ENCODE data around the gene SH2D1A.
"Not testable (repeated sequence)": the region's sequence is repeated elsewhere in the genome, so short reads cannot be mapped to it uniquely, and the experiment has no call there.

Gene SH2D1A

DNA sequence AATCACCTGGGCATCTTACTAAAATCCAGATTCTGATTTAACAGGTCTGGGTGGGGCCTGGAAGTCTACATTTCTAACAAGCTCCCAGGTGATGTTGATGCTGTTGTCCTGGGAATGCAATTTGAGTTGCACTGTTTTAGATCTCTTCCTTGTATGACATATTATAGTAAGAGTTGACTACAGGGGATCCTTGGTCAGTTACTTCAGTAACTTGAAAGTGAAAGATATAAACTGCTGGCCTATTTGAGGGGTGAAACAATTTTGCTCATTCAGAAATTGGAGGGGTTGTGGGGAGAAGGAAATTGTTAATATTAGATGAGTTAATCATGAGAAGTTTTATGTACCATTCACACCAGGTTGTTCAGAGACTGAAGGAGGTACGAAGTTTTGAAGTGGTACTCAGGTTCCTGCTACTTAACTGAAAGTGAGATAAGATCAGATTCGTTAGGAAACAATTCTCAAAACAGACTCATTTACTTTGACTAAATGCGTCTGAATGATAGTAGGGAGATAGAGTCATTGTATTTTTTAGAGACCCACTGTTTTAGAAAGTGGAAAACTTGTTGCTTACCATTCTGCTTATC is 12.5 kb downstream of the SH2D1A start:
- DNase-seq: no peak

DNA sequence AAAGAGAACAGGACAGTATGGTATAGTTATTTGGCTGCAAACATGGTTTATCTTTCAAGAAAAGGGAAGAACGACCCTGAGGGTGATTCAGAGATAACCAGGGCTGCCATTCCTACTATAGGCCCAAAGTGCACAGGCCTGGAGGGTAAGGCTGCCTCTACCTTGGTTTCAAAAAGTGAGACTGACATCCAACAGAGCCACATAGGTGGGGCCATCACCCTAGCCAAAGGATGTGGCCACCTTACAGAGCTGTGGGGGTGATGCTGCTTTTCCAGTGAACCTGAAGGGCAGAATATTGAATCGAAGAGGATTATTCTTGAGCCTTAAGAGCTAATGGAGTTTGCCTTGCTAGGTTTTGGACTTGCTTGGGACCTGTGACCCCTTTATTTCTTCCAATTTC is 15.7 kb downstream of the SH2D1A start:
- no peak for DNase-seq

DNA sequence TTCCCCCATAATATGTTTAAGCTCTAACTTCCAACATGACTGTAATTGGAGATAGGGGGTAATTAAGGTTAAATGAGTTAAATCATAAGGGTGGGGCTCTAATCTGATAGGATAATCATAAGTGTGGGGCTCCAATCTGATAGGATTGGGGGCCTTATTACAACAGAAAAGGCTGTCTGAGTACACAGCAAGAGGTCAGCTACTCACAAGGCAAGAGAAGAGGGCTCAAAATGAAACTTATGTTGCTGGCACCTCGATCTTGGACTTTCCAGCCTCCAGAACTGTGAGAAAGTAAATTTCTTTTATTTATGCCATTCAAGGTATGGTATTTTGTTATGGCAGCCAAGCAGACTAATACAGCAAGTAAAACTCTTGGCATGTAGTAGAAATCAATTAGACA is 16.4 kb downstream of the SH2D1A start:
- no peak for DNase-seq

DNA sequence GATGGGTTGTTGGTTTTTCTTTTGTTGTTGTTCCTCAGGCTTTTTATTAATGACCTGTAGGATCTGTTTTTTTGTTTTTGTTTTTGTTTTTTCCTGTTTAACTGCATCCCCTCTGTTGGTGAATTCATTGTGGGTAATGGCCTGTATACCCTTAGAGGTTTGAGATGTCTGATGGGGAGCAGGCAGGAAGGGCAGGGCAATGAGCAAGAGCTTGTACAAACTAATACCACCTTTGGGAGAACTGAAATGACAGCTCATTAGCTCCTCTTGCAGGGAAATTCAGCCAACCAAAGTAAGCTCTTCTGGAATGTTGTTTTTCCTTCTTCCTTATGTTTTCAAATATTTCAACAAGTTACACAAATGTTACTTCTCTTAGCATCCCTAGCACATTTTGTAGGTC is 23.4 kb downstream of the SH2D1A start:
- no peak for DNase-seq

DNA sequence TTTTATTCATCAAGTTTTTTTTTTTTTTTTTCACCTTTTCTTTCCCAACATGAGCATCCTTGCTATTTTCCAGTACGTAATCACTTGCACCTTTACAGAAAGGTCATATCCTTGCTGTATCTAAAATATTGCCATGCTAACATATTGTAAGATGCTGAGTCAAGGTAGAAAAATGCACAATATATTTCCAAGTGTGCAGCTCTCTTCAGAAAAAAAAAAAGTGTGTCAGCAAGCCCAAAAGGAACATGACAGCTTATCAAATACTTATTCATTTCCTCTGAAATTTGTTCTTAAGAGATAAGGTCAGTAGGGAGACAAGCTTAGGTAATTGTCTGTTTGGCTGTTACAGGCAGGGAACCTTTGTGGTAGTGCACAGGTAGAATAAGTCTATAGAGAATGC is 27.0 kb downstream of the SH2D1A start:
- no peak for DNase-seq

DNA sequence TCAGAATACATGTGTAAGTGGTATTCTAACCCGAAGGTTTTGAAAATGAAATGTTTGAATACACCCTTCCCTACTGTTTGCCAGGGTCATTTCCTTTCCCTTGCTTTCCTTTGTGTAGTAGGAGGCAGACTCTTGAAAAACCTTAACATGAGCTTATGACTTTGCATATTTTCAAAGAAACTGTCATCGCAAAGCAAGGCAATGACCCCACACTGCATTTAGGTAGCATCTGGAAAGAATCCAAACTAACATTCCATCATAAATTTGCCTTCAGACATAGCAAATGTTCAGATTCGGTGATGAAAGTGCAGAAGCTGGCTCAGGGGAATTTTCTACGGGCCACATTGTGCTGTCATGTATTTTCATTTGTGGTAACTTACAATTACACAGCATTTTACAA is 32.3 kb downstream of the SH2D1A start:
- no peak for DNase-seq

DNA sequence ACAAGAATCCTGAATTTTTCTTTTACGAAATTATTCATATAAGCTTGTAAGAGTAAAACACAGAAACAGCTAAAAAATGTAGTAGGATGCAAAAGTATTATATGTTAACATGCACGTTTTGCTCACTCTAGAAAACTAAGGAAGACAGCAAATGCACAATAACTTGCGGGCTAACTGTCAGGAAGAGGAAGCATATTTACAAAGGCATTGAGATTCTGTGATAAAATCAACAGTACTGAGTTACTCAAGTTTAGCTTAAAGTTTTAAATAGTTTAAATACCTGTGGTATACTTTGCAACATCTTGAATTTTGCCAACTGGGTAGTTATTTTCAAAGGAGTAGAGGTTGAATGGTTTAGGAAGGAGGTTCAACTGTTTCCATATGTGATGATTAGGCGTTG is 37.0 kb downstream of the SH2D1A start:
- DNase-seq: no peak

DNA sequence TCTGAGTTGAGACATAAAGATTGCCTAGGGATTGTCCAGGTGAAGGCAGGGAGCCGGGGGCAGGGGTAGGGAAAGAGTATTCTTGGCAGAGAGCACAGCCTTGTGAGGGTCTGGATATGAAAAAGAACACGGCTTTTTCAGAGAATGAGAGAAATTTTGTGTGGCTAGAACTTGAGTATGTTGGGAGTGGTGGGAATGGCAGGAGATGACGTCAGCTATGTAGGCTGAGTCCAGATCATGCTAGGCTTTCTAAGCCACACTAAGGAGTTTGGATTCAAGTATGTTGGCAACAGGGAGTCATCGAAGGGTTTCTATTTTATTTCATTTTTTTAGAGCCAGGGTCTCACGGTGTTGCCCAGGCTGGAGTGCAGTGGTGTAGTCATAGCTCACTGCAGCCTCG is 40.0 kb downstream of the SH2D1A start:
- no peak for DNase-seq

DNA sequence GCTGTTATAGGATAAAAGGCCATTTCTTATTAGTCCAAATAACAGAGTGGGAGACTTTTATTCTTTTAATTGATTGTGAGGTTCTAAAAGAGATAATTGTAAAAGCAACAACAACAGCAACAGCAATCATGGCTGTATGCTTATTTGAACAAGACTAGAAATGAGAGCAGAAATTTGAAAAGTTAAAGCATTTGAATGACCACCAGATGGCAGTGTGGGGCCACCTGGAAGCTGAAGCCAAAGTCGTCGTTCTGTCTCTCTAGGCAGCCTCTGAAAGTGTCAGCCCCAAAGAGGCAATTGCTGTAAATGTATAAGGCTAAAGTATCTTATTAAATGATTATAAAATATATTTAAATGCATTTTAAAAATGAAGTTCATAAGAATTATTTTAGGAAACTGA is 42.2 kb downstream of the SH2D1A start:
- peak; percentile 33 for DNase-seq

DNA sequence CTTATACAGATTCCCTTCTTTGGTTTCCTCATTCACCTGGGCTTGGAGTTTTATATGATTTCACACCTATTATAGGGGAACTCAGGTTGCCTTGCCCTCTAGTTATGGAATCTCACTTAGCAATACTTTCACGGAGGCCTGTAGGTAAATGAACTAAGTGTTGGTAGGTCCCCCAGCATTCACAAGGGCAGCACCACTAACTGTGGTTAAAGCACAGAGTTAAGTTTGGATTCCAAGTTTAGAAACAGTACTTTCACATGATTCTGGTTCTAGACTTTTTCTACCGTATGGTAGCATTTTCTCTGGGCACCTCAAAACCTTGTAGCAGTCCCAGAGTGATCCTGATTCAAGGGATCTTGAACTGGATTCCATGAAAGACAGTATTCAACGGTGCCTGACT is 46.4 kb downstream of the SH2D1A start:
- DNase-seq: no peak

DNA sequence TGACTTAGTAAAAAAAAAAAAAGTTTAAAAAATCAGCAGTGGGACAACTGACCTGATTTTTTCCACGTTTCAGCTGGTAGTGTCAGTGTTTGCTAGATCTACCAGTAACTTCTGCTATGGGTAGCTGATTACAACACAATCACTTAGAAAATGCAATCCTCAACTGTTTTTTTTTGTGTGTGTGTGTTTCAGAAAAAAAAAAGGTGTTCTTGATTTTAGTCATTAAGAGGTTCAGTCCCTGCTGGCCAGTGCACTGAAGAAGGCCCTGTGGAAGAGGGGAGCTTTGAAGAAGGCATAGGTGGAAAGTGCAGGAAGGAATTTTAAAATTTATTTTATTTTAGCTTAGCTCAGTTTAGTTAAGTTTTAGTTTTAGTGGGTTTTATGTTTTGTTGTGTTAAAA is 46.9 kb downstream of the SH2D1A start:
- DNase-seq: no peak

DNA sequence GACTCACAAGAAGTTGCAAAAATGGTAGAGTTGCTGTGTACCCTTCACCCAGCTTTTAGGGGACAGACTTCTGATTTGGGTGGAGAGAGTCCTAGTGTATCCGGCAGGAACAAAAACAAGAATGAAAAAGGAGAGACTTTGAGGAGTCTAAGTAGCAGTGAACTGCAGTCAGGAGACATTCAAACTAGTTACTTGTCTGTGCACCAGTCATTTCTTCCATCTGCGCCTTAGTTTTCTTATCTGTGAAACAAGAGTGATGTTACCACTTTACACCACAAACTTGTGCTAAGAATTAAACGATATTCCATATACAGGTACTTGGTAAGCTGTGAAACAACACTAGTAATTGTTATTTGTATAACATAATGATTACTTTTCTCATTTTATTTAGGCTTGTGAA is 47.3 kb downstream of the SH2D1A start:
- DNase-seq: no peak

DNA sequence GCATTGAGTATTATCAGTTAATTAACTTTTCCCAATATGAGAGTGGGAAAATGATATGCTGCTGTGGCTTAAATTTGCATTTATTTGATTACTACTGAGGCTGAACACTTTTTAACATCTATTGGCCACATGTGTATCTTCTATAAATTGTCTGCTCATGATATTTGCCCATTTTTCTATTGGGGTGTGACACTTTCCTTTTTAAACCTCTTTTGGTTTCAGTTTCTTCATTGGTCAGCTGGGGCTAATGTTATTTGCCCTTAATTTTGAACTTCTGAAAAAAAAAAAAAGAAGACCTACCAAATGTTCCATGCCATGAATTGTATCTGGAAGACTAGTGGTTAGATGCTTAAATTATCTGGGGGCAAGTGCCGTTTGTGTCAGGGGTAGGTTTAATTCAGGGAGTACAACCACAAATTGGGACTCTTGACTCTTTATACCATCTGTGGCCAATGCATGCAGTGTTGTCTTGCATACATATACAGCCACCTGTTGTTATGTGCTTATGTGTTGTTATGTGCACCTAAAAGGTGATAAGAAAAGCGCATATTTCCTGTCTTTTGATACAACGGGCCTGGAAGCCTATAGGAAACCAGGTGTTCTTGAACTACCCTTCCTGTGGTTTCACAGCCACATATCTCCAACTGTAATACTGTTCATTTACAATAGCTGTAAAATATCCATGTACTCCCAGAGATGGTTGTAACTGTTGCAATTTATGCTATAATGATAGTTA is 49.0 kb downstream of the SH2D1A start:
- DNase-seq: no peak

DNA sequence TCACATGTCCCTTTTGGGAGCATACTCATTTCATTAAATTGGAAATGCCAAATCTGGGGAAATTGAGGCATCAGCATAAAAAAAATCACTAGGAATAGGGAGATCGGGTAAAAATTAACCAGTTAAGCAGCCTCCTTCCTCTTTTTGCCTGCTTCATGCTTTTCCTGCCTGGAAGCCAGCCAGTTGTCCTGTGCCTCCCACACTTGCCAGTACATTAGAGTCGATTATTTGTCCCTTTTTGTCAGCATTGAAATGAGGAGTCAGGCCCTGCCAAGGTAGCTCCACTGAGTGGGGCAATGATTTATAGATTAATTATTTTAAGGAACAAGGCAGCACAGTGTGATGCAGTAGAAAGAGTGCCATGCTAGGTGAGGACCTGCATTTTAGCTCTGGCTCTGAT is 55.3 kb downstream of the SH2D1A start:
- no peak for DNase-seq

DNA sequence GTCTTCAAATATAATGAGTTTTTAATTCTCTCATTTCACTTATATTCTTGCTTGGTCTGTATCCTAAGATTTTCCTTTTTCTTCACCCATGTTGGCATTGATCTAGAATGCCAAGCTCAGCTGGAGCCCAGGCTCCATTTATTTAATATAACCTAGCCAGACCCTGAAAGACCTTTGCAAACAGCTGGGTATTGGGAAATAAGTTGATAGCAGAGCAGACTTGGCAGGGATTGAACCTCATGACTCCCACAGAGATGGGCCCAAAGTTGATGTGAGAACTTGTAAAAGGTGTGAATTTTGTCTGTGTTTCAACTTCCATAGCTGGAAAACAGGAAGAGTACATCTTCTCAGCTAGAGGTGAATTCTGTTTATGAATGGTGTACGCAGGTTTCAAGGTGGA is 59.5 kb downstream of the SH2D1A start:
- DNase-seq: no peak

DNA sequence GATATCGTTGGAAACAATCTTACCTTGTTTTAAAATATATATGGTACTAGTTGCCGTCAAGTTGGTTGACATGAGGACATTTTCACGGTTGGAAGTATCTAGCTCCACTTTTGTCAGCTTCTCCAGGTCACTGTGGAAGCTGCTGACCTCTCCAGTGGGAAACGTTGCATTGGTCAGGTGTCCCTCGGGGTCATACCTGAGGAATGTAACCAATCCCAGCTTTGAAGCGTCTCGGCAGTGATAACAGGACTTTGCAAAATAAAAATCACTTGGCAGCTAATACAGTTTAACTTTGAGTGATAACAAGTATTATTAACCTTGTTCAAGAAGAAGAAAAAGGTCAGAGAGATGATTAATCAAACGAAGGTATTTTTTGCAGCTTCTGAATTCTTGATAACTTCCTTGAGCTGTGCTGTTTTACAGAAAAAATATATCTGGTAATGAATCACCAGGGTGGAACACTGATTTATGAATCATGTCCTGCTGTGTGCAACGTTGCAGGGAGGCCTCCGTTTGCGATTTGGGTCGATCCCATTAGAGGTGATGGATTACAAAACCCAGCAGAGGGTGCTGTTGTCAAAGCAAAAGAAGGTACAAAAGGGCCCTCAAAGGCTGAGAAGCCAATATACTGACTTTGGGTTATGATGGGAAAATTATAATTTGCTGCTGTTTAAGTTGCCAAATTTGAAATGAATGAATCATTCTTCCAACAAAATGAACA is 60.1 kb downstream of the SH2D1A start:
- DNase-seq: peak; percentile 44

DNA sequence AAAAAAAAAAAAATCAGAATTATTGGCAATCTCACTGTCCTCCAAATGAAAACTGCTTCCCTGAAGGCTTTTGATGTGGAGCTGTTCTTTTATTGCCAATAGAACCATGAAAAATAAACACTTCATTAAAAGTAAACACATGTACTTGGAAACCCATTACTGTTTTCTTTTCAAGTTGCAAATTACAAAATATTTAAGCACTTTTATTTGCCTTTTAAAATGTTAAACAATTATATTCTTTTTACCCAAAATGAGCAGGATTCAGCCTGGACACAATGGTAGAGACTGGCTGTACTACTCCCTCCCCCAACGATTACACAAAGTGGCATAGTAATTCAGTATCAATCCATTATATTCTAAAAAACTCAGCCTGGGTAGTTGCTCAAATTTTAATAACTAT is 60.9 kb downstream of the SH2D1A start:
- DNase-seq: no peak

DNA sequence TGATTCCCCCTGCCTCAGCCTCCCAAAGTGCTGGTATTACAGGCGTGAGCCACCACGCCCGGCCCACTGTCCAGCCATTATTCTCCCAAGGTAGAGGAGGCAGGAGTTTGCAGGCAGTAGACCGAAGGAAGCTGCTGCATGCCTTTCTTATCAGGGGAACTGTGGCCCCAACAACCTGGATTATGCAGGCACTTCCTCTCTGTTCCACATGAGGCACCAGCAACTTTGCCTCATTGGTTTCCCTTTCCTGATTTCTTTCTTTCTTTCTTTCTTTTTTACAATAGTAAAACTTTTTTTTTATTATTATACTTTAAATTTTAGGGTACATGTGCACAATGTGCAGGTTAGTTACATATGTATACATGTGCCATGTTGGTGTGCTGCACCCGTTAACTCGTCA is 62.0 kb downstream of the SH2D1A start:
- DNase-seq: not testable (repeated sequence)

DNA sequence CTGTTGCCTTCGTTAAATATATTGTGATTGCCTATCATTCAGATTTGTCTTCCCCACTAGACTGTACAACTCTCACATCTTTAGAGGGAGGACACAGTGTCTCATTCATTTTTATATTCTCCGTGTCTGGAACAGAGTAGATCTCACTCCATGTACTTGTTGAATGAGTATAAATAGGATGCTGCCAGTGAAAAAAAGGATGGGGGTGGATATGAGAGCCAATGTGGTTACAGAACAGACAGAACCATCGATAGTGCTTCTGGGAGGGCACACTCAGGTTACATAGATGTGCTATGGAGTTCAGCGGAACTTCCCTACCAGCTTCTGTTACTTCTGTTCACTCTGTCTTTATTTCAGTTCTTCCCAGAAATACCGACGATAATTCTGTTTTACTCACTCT is 66.9 kb downstream of the SH2D1A start:
- no peak for DNase-seq

DNA sequence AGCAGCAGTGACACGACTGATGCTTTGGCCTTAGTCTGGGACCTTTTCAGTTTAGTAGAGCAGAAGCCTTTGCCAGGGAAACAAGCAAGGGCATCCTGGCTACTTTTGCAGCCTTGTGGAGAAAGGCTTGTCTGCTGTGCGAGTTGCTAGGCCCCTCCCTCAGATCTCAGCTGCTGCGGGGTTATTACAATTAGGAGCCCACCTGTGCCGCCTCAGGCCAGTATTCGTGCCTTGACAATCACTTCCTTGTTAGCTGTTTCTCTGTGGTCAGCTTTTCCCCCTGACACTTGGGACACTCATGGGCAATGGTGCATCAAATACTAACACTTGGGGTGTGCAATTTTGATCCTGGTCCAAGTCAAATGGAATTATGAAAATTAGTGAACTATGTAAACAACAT is 67.9 kb downstream of the SH2D1A start:
- no peak for DNase-seq

DNA sequence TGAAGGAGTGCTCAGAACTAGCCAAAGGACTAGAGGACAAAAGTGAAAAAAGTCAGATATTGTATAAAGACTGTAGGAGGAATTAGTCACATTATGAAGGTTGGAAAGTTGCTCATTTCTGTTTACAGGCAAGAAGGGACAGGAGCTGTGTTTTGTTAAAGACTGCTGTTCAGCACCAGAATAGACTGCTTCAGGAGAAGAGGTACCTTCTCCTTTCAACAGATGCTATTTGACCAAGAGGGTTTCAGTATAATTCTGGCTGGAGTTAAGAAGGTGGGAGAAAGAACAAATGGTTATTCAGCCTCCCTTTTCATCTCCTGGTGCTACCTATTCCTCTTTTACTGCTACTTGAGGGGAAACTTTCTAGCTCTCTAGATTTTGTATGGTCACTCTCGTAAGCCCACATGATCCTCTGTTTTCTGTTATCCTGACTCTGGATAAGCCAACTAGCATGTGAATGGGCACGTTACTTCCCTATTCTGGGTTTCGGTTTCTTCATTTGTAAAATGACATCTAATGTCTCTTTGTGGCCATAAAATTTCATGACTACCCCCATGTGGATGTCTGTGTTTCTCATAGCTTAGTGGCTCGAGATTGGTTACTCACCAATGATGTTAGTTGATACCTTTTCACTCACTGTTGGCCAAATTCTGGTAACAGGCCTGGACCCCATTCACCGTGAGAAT is 68.9 kb downstream of the SH2D1A start:
- DNase-seq: no peak

DNA sequence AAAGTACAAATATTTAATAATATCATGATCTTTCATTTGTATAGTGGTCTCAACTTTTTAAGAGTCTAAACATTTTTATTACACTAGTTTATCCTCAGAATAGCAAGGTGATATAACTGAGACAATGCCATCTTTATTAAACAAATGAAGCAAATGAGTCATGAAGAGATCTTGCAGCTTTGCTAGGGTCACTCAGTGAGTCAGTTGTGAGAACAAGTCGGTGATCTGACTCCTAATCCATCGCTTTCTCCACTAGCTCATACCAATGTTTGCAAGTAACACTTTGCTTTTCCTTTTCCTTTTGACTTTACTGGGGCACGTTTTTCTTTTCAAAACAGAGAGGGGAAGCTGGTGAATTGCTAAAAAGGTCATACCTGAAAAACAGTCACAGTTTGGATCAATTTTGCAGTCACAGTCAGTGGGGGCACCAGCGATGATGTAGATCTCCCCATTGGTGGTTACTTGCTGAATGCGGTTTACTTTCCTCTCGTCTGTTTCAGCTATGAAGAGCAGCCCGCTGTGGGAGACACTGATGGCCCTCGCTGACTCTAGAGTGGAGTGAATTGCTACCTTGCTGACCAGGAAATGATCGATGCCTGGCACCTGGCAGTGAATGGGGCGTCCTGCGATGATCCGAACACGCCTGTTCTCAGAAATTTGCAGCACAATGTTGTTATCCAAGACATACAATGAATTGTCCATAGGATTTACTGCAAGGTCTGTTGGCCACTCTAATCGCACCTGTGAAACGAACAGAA is 75.7 kb downstream of the SH2D1A start:
- DNase-seq: no peak
